ENCODE results near the gene CCDC88B. TPM values are rescaled to one million over a fixed set of nuclear protein-coding genes. Genes with fewer than 3 reads are reported as not detected.

CCDC88B gene
- total and polyA plus RNA-seq, 4 donors: 13.6 to 56.8 (median 43.4) TPM

DNA sequence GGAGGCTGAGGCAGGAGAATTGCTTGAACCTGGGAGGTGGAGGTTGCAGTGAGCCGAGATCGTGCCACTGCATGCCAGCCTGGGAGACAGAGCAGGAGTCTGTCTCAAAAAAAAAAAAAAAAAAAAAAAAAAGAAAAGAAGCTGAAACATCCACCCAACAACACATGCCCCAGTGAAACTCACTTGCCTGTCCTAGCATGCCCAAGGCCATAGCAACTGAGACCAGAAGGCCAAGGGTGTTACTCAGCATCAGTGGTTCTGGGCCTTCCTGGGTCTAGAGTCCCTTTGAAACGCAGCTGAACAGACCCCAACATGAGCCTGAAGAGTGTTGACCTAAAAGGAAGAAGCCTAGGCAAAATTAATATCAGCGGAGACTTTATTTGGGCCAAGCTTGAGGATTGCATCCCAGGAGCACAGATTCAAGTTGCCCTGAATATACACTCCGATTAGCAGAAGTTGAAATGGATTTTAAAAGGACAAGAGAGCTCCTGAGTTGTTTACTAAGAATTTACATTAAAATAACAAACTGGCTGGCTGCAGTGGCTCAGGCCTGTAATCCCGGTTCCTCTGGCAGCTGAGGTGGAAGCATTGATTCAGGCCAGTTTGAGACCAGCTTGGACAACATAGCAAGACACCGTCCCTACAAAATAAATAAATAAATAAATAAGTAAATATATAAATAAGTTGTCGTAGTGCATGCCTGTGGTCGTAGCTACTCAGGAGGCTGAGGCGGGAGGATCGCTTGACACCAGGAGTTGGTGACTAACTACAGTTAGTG, 15.1 kb upstream of the CCDC88B start:
- no peak overlapping the region for H3K27ac ChIP-seq (ENCODE audit: low read depth in 1 of 2, low read length in 1 of 2)
- H3K27me3 ChIP-seq (ENCODE audit: control insufficient read depth in 3 of 3, insufficient read depth in 3 of 3, low read length in 2 of 3): no peaks in the 10 kb centered on the region
- TF ChIP-seq, protein P1, sequence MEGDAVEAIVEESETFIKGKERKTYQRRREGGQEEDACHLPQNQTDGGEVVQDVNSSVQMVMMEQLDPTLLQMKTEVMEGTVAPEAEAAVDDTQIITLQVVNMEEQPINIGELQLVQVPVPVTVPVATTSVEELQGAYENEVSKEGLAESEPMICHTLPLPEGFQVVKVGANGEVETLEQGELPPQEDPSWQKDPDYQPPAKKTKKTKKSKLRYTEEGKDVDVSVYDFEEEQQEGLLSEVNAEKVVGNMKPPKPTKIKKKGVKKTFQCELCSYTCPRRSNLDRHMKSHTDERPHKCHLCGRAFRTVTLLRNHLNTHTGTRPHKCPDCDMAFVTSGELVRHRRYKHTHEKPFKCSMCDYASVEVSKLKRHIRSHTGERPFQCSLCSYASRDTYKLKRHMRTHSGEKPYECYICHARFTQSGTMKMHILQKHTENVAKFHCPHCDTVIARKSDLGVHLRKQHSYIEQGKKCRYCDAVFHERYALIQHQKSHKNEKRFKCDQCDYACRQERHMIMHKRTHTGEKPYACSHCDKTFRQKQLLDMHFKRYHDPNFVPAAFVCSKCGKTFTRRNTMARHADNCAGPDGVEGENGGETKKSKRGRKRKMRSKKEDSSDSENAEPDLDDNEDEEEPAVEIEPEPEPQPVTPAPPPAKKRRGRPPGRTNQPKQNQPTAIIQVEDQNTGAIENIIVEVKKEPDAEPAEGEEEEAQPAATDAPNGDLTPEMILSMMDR (IDR thresholded peaks at IDR 0.05; ENCODE audit: control extremely low read depth, extremely low read depth): no peak
- peaks cover 0 to 19% (median 0%) of the 10 kb centered on the region in 4 donors for H3K36me3 ChIP-seq (ENCODE audit: control insufficient read depth in 4 of 4, insufficient read depth in 4 of 4, low read length in 4 of 4)
- ATAC-seq (ENCODE audit: insufficient read depth, low FRiP score) (no peak), DNase-seq (no peak)
- peaks cover 0 to 10% (median 0%) of the 10 kb centered on the region in 5 donors for H3K4me1 ChIP-seq (ENCODE audit: control insufficient read depth in 5 of 5, insufficient read depth in 5 of 5, low read length in 5 of 5)
- H3K9ac ChIP-seq (ENCODE audit: insufficient read depth in 1 of 2, low read length in 2 of 2): no peak overlapping the region
- H3K9me3 ChIP-seq (ENCODE audit: control insufficient read depth in 4 of 4, insufficient read depth in 3 of 4, low read length in 3 of 4): no peaks in the 10 kb centered on the region
- WGBS, 2 donors: 91 to 94% methylated on average over 11 of the region's 11 CpGs
- H3K4me3 ChIP-seq: no peak overlapping the region

DNA sequence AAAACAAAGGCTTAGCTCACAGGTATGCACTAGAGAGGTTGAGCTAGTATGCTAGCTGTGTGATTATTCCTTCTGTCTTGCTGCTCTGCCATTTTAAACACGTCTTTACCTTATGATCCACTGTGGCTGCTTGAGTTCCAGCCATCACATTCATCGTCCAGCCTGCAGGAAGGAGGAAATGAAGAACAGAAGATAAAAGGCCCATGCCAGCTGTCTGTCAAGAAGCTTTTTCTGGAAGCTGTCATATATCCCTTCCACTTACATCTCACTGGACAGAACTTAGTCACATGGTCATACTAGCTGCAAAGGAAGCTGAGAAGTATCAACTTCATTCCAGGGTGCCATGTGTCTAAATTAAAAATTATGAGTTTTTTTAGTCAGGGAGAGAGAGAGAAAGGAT, 12.6 kb upstream of the CCDC88B start:
- H3K36me3 ChIP-seq (ENCODE audit: control insufficient read depth in 4 of 4, insufficient read depth in 4 of 4, low read length in 4 of 4): peaks cover 0 to 8% (median 0%) of the 10 kb centered on the region in 4 donors
- peaks cover 0 to 9% (median 0%) of the 10 kb centered on the region in 5 donors for H3K4me1 ChIP-seq (ENCODE audit: control insufficient read depth in 5 of 5, insufficient read depth in 5 of 5, low read length in 5 of 5)
- no peak overlapping the region for H3K4me3 ChIP-seq
- no peaks in the 10 kb centered on the region for H3K27me3 ChIP-seq (ENCODE audit: control insufficient read depth in 3 of 3, insufficient read depth in 3 of 3, low read length in 2 of 3)
- 86 to 90% methylated on average over 2 of the region's 2 CpGs for WGBS, 2 donors
- TF ChIP-seq, protein P1 (IDR thresholded peaks at IDR 0.05; ENCODE audit: control extremely low read depth, extremely low read depth): no peak
- H3K9ac ChIP-seq (ENCODE audit: insufficient read depth in 1 of 2, low read length in 2 of 2): no peak overlapping the region
- H3K9me3 ChIP-seq (ENCODE audit: control insufficient read depth in 4 of 4, insufficient read depth in 3 of 4, low read length in 3 of 4): no peaks in the 10 kb centered on the region
- ATAC-seq (ENCODE audit: insufficient read depth, low FRiP score) (no peak), DNase-seq (no peak)
- no peak overlapping the region for H3K27ac ChIP-seq (ENCODE audit: low read depth in 1 of 2, low read length in 1 of 2)

DNA sequence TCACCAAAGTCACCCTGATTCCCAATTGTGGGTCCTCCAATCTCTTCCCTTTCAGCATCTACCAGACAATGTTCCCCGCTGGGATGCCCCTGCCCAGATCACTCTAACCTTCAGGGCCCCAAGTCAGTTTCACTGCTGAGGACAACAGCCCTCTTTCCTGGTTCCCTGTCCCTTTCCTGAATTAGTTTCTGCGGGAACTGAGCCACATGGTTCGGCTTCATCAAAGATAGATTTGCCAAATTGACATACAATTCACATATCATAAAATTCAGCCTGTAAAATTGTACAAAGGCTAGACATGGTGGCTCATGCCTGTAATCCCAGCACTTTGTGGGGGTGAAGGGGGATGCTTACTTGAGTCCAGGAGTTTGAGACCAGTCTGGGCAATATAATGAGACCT, 12.0 kb upstream of the CCDC88B start:
- DNase-seq (no peak), ATAC-seq (ENCODE audit: insufficient read depth, low FRiP score) (no peak)
- Histone ChIP-seq H3K36me3 (ENCODE audit: control insufficient read depth in 4 of 4, insufficient read depth in 4 of 4, low read length in 4 of 4) (peaks cover 0 to 2% (median 0%) of the 10 kb centered on the region in 4 donors), H3K9me3 (ENCODE audit: control insufficient read depth in 4 of 4, insufficient read depth in 3 of 4, low read length in 3 of 4) (no peaks in the 10 kb centered on the region), H3K9ac (ENCODE audit: insufficient read depth in 1 of 2, low read length in 2 of 2) (no peak overlapping the region), H3K4me3 (no peak overlapping the region), H3K27me3 (ENCODE audit: control insufficient read depth in 3 of 3, insufficient read depth in 3 of 3, low read length in 2 of 3) (no peaks in the 10 kb centered on the region), H3K27ac (ENCODE audit: low read depth in 1 of 2, low read length in 1 of 2) (no peak overlapping the region), H3K4me1 (ENCODE audit: control insufficient read depth in 5 of 5, insufficient read depth in 5 of 5, low read length in 5 of 5) (peaks cover 0 to 3% (median 0%) of the 10 kb centered on the region in 5 donors)
- WGBS, 2 donors: 88 to 91% methylated on average over 3 of the region's 3 CpGs
- TF ChIP-seq, protein P1 (IDR thresholded peaks at IDR 0.05; ENCODE audit: control extremely low read depth, extremely low read depth): no peak

All from lung (tissue), 12 donors.